Measurements from ENCODE around the gene WIPF1. TPM values are rescaled to one million over a fixed set of nuclear protein-coding genes. Genes with fewer than 3 reads are reported as not detected.
A peak's percentile ranks its signal among the peaks of the same experiment; 100 is the strongest.

WIPF1 gene
- total RNA-seq, 1 donor from 2014 or later = 24.2 TPM

GRCh38 chr2:174535757-174536703, 61.6 kb downstream of the WIPF1 start:
- peak; percentile 41 for DNase-seq

- no peak for DNase-seq
Observed at GRCh38 chr2:174535083-174535482, 62.5 kb downstream of the WIPF1 start.

- DNase-seq = no peak
Observed at GRCh38 chr2:174529916-174530315, 67.7 kb downstream of the WIPF1 start.

- no peak for DNase-seq
Observed at GRCh38 chr2:174527959-174528358, 69.6 kb downstream of the WIPF1 start.

GRCh38 chr2:174527101-174527721, 70.4 kb downstream of the WIPF1 start:
- no peak for DNase-seq

- DNase-seq = no peak
Observed at GRCh38 chr2:174524527-174524926, 73.1 kb downstream of the WIPF1 start.

- DNase-seq = peak; percentile 14
Observed at GRCh38 chr2:174522553-174522952, 75.1 kb downstream of the WIPF1 start.

- DNase-seq = no peak
Observed at GRCh38 chr2:174518395-174518794, 79.2 kb downstream of the WIPF1 start.

GRCh38 chr2:174516501-174517378, 80.9 kb downstream of the WIPF1 start:
- no peak for DNase-seq

- no peak for DNase-seq
Observed at GRCh38 chr2:174512345-174512744, 85.3 kb downstream of the WIPF1 start.

GRCh38 chr2:174511580-174512260, 85.9 kb downstream of the WIPF1 start:
- DNase-seq = no peak

GRCh38 chr2:174510583-174511189, 86.9 kb downstream of the WIPF1 start:
- DNase-seq = no peak

Small RNA genes within 50 kb of the gene (small RNA-seq; reads per million reads assigned to genes)
- not detected for gene RNU6-5P (ENCODE audit: low replicate concordance)

Other genes with a start within 250 kb of the WIPF1 start
- gene SCRN3, start 202.1 kb downstream of the WIPF1 start, total RNA-seq = 50.3 TPM
- 13.3 TPM for gene GPR155, start 110.8 kb downstream of the WIPF1 start, total RNA-seq
- gene CHRNA1, start 166.7 kb upstream of the WIPF1 start, total RNA-seq = 47.4 TPM